ENCODE data around the gene AKR7A3.
"Not testable (repeated sequence)": the region's sequence is repeated elsewhere in the genome, so short reads cannot be mapped to it uniquely, and the experiment has no call there.

AKR7A3 gene

DNA sequence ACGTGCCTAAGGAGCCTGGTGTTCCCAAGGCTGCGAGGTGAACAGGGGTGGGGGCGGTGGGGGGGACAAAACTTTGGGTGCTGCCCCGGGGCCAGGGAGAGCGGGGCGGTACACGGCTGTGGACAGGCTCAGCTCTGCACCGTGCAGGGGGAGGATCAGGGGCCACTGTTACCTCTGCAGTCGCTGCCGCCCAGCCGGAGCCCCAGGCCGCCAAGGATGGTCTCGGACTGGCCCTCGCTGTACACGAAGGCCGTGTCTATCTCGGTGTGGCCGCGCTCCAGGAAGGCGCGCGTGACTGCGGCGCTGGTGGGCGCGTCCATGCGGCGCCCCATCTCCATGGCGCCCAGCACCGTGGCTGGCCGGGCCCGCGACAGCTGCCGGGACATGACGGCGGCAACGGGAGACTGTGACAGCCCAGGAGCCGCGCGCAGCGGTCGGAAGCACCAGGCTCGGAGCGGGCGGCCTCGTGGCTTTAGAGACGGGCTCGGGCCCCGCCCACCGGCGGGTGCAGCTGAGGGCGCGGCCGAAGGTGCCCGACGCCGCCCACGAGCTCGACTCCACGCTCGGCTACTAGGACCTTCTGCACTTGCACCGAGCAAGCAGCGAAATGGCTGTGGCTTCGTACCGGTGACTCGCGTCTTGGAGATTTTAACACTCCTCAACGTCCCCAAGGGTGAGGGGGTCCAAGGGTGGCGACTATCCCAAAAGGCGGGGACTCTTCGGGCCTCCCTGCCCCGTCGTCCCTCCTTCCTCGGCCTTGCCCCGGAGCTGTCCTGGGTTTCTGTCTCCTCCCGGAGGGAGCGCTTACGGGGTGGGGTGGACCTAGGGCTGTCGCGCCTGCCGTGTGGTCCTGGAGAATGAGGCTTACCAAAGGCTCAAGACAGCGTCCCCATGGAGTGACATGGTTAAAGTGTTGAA is at the start of gene AKR7A3:
Gene AKR7A3 (minus strand): TSS at position 447 of the 918 bp plus-strand sequence. CDS start 61 bp downstream, at position 386.
- DNase-seq, result not testable (repeated sequence)

DNA sequence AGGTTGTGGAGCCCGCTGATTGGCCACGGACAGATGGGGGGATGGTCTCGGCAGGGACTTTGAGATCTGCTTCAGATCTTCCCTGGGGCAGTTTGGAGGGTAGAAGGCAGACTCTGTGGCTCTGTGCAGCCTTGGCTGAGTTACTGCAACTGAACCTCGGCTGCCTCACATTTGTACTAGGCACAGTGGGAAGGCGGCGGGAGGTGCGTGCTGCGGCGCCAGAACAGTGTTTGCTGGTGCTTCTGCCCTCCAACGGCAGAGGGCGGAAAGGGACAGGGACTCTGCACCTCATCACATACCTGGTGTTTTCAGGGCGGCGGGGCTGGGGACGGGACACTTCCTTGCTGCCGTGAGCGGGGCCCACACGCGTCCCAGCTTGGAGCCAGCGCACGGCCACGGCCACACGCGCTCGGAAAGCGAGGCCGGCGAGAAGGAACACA is 49.8 kb upstream of the AKR7A3 start:
- no peak for DNase-seq

DNA sequence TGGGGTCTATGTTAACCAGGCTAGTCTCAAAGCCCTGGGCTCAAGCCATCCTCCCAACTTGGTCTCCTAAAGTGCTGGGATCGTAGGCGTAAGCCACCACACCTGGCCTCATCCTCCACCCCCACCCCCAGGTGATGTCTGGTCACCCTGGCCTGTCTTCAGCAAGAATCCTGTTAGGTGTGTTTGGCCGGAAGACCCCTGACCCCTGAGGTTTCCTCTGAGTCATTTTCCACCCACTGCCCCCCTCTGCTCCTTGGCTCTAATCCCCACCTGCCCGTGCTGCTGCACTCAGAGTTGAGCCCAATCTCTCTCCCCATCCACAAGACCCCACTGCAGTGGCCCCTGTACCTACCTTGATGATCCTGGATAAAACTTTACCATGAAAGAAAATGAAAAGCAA is 48.7 kb upstream of the AKR7A3 start:
- no peak for DNase-seq

DNA sequence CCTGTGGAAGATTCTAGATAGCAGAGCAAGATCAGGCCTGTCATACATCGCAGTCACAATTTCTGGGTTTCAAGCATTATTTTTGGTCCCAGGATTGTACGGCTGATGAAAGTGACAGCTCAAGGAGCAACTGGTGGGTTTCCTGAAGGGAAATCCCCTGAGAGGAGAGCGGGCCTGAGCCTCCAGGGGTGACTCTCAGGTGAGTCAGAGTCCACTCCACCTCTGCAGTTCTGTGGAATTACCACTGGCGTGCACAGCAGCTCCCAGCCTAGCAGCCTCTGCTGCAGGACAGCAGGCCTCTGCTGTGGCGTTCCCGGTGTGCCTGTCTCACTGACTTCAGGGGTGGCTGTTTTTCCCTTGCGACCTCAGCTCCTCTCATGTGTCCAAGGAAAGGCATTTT is 48.0 kb upstream of the AKR7A3 start:
- no peak for DNase-seq

DNA sequence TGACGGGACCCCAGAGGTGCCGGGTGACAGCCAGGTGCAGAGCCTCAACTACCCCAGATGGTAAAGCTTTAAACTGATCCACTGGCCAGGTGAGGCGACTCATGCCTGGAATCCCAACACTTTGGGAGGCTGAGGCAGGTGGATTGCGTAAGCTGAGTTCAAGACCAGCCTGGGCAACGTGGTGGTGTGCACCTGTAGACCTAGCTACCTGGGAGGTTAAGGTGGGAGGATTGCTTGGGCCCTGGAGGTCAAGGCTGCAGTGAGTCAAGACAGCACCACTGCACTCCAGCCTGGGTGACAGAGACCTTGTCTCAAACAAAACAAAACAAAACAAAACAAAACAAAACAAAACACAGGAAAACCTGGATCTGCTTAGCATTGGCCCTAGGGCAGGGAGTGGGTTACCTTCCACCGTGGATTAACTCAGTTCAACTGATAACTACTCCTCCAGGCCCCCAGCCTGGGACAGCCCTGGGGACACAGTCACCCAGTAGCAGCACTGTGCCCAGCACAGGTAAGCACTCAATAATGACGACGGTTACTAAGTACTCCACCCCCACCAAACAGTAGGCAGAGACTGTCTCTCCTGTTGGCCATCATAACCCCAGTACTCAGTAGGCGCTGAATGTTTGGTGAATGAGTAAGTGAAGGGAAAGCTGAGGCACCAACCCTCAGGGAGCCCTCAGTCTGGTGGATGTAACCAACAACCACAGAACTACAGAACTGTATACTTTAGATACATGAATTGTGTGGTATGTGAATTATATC is 45.2 kb upstream of the AKR7A3 start:
- no peak for DNase-seq

DNA sequence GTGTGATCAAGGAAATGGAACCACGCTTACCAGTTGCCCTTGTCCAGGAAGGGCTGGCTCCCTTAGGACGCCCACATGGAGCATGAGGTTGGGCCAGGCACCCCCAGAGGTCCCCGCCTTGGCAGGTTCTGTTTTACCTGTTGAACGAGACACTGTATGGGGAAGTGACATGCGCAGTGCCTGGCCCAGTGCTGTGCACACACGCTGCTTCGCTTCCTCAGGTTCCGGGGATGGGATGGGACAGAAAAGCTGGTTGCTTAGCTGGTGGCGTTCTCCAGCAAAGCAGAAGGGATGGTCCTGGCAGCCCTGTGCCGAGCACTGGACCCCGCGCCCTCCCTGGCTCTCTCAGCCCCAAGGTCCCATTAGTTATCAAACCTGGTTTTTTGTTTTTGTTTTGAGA is 44.3 kb upstream of the AKR7A3 start:
- DNase-seq, result no peak

DNA sequence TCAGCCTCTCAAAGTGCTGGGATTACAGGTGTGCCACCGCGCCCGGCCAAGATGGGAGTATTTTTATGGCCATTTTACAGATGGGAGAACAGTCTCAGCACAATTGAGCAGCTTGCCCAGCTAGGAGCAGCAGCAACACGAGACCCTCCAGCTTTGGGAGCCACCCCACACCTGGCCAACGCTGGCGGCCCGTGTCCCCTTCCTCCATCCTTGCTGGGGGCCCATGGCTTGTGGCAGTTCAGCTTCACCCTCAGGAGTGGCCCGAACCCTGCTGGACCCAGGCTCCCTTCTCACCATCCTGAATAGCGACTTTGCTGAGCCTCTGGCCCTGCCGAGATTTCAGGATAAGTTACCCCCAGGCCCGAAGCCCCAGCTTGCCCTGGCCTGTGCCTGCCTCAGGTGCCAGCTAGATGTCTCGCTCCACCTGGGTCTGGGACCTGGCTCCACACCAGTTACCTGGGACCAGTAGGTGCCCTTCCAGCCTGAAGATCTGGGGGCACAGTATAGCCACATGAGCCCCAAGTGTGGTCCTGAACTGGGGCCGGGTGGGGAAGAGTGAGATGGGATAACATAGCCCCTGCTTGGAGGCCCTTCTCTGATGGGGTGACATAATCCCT is 42.8 kb upstream of the AKR7A3 start:
- DNase-seq, result no peak

DNA sequence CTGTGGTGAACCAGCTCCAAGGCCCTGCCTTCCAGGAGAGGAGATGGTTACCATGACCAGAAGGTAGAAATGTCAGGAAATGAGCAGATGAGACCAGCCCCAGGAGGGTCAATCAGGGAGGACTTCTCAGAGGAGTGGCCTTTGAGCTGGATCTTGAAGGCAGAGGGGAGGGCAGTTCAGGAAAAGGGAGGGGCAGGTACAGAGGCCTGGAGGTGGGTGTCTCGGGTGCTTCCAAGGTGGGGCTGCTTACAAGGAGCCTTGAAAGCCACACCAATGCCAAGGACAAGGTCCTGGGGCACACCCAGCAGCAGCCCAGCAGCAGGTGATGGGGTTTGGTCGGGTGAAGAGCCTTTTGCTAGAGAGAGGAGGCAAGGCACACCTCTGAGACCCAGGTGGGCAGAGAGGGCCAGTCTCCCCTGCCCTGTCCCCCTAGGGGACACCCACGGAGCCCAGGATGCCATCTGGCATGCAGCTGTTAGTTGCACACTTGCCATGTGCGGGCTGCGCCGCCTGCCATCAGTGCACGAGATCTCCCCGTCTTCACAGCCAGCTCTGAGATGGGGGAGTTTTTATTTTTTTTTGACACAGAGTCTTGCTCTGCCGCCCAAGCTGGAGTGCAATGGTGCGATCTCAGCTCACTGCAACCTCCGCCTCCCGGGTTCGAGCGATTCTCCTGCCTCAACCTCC is 42.0 kb upstream of the AKR7A3 start:
- DNase-seq, result no peak

DNA sequence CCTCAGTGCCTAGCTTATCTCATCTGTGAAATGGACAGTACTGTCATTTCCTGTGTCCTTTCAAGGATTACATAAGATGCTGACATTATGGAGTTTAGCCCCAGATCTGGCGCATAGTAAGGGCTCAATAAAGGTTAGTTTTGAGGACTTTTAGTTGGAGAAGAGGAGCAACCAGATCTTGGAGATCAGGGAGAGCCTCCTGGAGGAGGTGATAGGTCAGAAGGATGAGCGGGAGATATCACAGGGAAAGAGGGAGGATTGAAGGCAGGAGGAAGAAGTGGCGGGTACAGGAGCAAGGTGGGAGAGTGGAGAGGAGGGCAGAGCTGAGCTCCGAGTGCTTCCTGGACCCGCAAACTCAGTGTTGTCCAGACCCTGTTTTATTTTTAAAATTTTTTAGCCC is 41.0 kb upstream of the AKR7A3 start:
- DNase-seq, result no peak

DNA sequence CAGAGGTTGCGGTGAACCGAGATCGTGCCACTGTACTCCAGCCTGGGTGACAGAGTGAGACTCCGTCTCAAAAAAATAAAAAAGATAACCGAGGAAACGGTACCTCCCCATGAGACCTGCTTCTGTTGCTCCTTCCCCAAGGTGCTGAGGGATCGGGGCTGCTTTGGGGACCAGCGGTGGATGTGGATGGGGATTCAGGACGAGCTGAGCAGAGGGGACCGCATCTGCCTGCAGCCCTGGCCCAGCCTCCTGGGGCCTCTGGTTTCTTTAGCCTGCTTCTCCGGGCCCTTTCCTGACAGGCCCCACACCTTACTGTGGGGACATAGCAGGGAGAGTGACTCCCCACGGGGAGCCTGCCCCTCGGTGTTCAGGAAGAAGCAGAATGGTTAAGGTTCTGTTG is 40.6 kb upstream of the AKR7A3 start:
- DNase-seq, result no peak

DNA sequence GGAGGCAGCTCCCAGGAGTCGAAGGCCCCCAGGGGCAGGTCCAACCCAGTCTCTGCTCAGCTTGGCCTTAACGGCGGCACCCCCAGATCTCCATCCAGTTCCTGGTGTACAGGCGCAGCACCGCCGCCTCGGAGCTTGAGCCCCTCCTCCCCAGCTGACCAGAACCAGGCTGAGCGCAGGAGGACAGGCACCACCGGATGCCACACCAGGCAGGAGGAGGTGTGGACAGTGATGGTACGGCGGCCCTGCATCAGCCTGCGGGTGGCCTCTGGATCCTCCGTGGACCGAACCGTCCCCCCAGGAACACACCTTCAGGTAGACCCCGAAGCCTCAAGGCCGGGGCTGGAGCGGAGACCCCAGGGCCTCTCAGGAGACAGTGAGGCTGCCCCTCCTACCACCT is 39.9 kb upstream of the AKR7A3 start:
- no peak for DNase-seq

DNA sequence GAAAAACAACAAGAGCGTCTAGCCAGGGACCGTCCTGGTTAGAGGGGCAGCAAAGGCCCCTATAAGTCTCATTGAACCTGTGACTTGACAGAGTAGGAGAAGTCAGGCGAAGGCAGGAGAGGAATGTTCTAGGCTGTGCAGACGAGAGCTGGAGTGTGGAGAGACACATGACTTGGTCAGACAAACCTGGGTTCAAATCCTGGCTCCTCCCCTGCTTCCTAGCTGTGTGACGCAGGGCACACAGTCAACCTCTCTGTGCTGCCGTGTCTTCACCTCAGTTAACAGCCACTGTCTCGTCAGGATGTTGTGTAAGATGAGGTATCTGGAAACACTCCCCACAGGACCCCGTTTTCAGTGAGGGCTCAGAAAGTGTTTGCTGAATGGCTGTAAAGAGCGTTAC is 39.2 kb upstream of the AKR7A3 start:
- DNase-seq, result no peak

DNA sequence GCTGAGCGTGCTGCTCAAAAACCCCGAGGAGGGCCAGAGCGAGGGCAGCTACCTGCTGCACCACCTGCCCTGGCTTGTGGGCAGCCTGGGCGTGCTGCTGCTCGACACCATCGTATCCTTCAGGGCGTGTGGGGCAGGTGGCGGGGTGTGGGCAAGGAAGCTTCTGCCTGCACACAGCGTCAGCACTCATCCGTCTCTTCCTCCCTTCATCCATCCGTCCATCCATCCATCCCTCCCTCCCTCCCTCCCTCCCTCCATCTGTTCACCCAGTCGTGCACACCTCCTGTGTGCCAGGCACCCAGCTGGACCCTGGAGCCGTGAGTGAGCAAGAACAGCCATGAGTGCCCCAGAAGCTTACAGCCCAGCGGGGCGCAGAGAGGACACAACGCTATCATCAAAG is 38.7 kb upstream of the AKR7A3 start:
- DNase-seq, result no peak

DNA sequence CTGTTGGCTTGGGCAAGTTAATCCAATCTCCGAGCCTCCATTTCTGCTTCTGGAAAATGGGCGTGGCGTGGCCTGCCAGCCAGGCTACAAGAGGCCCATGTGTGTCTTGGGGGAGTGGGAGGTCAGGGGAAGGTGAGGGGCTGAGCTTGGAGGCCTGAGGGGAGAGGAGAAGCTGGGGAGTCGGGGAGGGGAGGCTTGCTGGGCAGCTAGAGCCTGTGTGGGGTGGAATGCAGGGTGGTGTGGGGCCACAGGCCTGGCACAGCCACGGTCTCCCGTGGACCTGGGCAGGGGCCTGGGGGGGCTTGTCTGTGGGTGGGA is 38.1 kb upstream of the AKR7A3 start:
- DNase-seq, result no peak

DNA sequence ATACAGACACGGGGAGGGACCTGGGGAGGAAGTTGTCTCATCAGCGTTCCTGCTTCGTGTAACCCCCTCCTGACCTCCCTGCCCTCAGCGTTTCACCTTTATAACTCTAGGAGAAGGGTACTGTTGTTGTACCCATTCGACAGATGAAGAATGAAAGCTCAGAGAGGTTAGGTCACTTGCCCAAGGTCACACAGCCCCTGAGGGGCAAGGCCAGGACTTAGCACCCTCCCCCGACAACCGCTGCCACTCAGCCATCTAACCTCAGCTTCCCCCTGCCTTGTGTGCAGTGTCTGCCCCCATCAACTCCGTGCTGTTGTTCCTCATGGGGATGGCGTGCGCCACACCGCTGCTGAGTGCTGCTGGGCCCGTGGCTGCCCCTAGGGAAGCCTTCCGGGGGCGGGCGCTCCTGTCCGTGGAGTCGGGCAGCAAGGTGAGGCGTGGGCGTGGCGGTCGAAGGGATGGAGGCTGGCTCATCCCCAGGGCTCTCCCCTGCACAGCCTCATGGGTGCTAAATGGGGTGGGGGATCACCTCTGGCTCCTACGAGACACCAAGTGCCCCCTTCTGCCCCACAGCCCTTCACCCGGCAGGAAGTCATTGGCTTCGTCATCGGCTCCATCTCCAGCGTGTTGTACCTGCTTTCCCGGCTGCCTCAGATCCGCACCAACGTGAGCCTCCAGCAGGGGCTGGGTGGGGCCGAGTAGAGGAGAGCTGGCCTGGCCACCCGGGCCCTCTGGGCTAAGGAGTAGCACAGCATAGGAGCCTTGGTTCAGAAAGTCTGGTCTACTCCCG is 37.6 kb upstream of the AKR7A3 start:
- DNase-seq, result no peak

DNA sequence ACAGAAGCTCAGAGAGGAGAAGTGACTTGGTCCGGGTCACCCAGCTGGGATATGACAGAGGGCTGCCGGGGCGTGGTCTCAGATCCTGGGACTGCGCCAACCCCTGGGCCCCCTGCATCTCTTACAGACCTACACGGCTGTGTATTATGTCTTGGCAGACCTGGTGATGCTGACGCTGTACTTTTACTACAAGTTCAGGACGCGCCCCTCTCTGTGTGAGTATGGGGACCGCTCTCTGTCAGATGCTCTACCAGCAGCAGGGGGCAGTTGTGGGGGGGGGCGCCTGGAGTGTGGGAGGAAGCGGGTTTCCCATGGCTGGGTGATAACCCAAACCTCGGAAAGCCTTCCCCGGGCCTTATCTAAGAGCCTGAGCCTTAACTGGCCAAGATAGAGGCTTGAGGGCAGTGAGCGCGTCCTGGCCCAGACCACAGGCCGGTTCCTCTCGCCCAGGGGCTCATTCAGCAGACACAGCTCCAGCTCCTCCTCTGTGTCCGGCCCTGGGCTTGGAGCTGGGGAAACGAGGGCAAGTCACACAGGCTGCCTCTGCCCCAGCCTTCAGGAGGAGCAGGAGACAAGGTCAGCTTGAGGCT is 36.9 kb upstream of the AKR7A3 start:
- DNase-seq, result no peak

DNA sequence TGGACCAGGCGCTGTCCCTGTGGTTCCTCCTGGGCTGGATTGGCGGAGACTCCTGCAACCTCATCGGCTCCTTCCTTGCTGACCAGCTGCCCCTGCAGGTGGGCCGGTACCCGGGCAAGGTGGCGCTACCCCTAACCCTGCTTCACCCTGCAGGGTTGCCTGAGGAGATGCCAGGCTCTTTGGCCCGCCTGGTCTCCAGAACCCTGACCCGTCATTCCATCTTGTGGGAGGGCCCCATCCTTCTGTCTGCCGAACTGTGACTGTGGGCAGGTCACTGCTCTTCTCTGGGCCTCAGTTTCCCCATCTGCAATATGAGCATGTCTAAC is 36.1 kb upstream of the AKR7A3 start:
- no peak for DNase-seq

DNA sequence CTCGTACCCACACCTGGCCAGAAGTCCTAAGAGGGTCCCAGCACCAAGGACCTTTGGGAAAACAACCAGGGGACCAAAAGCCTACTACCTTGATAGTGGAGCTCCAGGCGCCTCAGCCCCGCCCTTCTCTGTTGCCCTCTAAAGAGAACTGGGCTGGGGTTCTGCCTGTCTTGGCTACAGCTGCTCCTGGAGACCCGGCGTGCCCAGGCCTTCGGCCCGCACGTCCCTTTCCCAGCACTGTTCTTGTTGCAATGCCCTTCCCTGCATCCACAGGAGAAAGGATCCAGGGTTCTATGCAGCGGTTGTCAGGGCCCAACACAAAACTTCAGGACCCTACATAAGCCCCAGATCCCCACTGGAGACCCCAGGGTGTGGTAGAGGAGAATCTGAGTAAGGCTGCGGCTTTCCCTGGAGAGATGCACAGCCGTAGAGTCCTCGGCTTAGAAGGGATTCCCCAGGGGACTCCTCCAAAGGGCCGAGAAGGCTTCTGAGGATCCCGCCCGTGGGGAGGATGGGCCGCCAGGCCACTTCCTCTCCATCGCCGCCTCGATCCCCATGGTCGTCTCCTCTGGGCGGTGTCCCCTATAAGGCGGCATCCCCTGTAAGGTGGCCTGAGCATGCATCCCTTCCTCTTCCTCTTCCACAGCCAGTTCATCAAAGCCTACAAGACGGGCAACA is 35.6 kb upstream of the AKR7A3 start:
- no peak for DNase-seq

DNA sequence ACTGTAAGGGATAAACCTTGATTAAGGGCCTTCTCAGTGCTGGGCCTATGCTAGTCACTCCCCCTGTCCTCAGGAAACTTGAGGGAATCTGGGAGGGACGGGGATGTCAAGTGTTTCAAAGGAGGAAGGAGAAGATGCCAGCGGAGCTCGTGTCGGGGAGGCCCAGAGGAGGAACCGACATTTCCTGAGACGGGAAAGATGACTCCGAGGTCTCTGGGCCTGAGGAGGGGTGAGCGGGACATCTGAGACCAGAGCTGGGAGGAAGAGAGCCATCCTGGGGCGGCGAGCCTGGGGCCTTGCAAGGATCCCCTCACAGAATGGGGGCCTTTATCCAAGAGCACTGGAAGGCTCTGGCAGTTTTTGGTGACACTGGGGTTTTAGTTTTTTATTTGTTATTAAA is 33.9 kb upstream of the AKR7A3 start:
- no peak for DNase-seq

DNA sequence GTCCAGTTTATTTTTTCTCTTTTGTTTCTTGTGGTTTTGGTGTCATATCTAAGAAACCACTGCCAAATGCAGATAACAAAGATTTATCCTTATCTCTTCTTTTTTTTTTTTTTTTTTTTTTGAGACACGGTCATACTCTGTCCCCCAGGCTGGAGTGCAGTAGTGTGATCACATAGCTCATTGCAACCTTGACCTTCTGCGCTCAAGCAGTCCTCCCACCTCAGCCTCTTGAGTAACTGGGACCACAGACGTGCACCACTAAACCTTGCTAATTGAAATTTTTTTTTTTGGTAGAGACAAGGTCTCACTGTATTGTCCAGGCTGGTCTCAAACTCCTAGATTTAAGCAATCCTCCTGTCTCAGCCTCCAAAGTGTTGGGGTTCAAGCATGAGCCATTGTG is 32.5 kb upstream of the AKR7A3 start:
- DNase-seq, result no peak

DNA sequence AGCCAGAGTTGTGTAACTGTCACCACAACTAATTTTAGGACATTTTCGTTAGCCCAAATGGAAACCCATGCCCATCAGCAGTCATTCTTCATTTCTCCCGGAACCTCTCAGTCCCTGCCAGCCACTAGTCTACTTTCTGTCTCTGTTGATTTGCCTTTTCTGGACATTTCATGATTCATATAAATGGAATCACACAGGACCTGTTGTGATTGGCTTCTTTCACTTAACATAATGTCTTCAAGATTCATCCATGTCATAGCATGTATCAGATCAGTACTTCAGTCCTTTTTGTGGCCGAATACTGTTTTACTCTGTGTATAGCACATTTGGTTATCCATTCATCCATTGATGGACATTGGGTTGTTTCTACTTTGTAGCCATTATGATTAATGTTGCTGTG is 30.6 kb upstream of the AKR7A3 start:
- no peak for DNase-seq
